H1 (cell line): ENCODE data around the gene LDLRAD3.

Experiments used
- CBX5 ChIP-seq: fragments of 300-800, 300-1000 bp; sonication (generic); IDR thresholded peaks from 2 replicates; pipeline ENCODE4 v1.7.1; 2016; ENCODE audit warnings: antibody characterized with exemption, low read length, low read depth
- E2F6 ChIP-seq: IDR thresholded peaks from 2 replicates; pipeline ENCODE4 v1.6.1; 2012; ENCODE audit warnings: inconsistent platforms
- EZH2 ChIP-seq: fragments of 200-600 bp; sonication (generic); IDR thresholded peaks from 2 replicates; pipeline ENCODE4 v1.7.1; 2012; ENCODE audit warnings: low read depth, mild to moderate bottlenecking, moderate library complexity, low read length, inconsistent platforms; ENCODE audit not compliant: severe bottlenecking
- JUND ChIP-seq: IDR thresholded peaks from 2 replicates; pipeline ENCODE4 v1.6.1; 2011; ENCODE audit warnings: mild to moderate bottlenecking, improper control_type of control experiment, low read length
- KDM1A ChIP-seq: fragments of 200-600, 300-600 bp; sonication (generic); IDR thresholded peaks from 2 replicates; pipeline ENCODE4 v1.7.1; 2016; ENCODE audit warnings: mild to moderate bottlenecking, low read length, borderline replicate concordance
- POLR2A ChIP-seq, 2 experiments: IDR thresholded peaks; 1 replicate in 1 of 2; 2 replicates in 1 of 2; pipeline ENCODE4 v1.6.1; 2011; ENCODE audit warnings: low read depth in 2 of 2, low read length in 2 of 2, mild to moderate bottlenecking in 2 of 2; ENCODE audit errors: control extremely low read depth in 1 of 2
- SAP30 ChIP-seq: fragments of 300-600 bp; sonication (generic); IDR thresholded peaks from 2 replicates; pipeline ENCODE4 v1.7.1; 2012; ENCODE audit warnings: low read length, moderate library complexity, mild to moderate bottlenecking, inconsistent platforms; ENCODE audit not compliant: insufficient read depth, insufficient replicate concordance
- ZNF274 ChIP-seq: IDR thresholded peaks from 2 replicates; pipeline ENCODE4 v1.7.0; 2012; ENCODE audit warnings: low read length, borderline replicate concordance; ENCODE audit errors: extremely low read depth
- TF ChIP-seq, protein P1 (sequence below), 3 experiments: IDR thresholded peaks; 1 replicate in 2 of 3; 2 replicates in 1 of 3; pipeline versions ENCODE4 v1.5.1 to v1.6.1; 2011; ENCODE audit warnings: low read length in 3 of 3, mild to moderate bottlenecking in 3 of 3, inconsistent platforms in 2 of 3, low read depth in 1 of 3, moderate library complexity in 1 of 3; ENCODE audit not compliant: insufficient read depth in 1 of 3; ENCODE audit errors: control extremely low read depth in 1 of 3

GRCh38 chr11:36147491-36147890, 203.6 kb downstream of the LDLRAD3 start:
- TF ChIP-seq E2F6 (no peak), EZH2 (no peak), POLR2A (IDR thresholded peaks at IDR 0.05; ENCODE audit: control extremely low read depth in 1 of 2, low read depth in 2 of 2, low read length in 2 of 2) (no peak), ZNF274 (no peak), CBX5 (no peak), KDM1A (no peak), SAP30 (no peak), JUND (no peak)
- TF ChIP-seq, protein P1, sequence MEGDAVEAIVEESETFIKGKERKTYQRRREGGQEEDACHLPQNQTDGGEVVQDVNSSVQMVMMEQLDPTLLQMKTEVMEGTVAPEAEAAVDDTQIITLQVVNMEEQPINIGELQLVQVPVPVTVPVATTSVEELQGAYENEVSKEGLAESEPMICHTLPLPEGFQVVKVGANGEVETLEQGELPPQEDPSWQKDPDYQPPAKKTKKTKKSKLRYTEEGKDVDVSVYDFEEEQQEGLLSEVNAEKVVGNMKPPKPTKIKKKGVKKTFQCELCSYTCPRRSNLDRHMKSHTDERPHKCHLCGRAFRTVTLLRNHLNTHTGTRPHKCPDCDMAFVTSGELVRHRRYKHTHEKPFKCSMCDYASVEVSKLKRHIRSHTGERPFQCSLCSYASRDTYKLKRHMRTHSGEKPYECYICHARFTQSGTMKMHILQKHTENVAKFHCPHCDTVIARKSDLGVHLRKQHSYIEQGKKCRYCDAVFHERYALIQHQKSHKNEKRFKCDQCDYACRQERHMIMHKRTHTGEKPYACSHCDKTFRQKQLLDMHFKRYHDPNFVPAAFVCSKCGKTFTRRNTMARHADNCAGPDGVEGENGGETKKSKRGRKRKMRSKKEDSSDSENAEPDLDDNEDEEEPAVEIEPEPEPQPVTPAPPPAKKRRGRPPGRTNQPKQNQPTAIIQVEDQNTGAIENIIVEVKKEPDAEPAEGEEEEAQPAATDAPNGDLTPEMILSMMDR (IDR thresholded peaks at IDR 0.05; ENCODE audit: control extremely low read depth in 1 of 3, insufficient read depth in 1 of 3, low read depth in 1 of 3, low read length in 3 of 3) = no peak
